Heart left ventricle (tissue), 13 donors: ENCODE measurements around the gene POU2AF1.

Experiments used
- CTCF ChIP-seq, 12 donors: fragments of 200-600 bp; sonication (generic) in 4 of 12; IDR thresholded peaks; one replicate each; pipeline versions ENCODE4 v1.5.0 to v1.8.0; 2018 to 2022; ENCODE audit warnings: antibody characterized with exemption in 12 of 12, mild to moderate bottlenecking in 5 of 12
- POLR2A ChIP-seq, 2 donors: fragments of 450-650 bp; IDR thresholded peaks; one replicate each; pipeline ENCODE4 v1.6.1; 2017; ENCODE audit warnings: antibody characterized with exemption in 2 of 2, mild to moderate bottlenecking in 2 of 2, moderate library complexity in 2 of 2
- donor health status: ischemic (EF 13 %, LVEDD 7.1; RV severe dilation, severe dysfunction).
- donor health status: DM: no; HTN: yes; CAD: no.
- donor health status: DM: no; HTN: no; CAD: no.
- donor health status: ischemic (EF 25% LVEDD 6.9; RV normal size, moderate dysfunction).
- donor health status: ischemic (EF 25% LVEDD 5.7; RV mildly dilated, moderate dysfunction).
- donor health status: ischemic (EF 35%, LVEDD 5.7; RV mildly dilated, moderate dysfunction).
- donor health status: nonischemic (EF 11% LVEDD 7.7; RV severe dilation, severe dysfunction).
- donor health status: DM: yes; HTN: yes; CAD: no.
- donor health status: PGD.
- donor health status: ischemic (EF 29% LVEDD 5.4; RV normal size, mild dysfunction).
- donor health status: nonischemic (EF 23%, LVEDD 6.1; RV moderate dilation, normal function).

DNA sequence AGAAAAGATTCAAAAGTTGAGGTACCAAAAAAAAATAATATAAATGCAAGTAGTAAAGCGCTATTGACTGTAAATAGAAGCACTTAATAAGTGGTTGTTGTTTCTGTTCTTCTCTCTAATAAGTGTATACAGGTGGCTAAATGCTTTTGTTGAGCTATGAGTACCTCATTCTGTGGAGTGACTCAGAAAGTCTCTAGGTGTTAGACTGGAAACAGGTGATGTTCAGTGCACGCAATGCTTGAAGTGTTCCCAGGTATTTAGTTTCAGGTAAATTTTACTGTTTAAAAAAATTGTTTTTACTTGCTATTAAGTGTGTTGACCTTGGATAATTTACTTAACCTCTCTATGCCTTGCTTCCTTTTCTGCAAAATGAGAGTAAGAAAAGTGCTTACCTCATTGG, 56.5 kb downstream of the POU2AF1 start:
- TF ChIP-seq POLR2A (IDR thresholded peaks at IDR 0.05) (no peak), CTCF (IDR thresholded peaks at IDR 0.05) (no peak)
